Activated CD4-positive, CD25-positive, alpha-beta regulatory T cell treated with anti-CD3 and anti-CD28 coated beads, Interleukin-2, amount 50 U/mL, for 72 hours (primary cell): Measurements from ENCODE around the gene MAL.

Experiments used
- DNase-seq: peaks from one replicate; pipeline ENCODE4 v3.0.0; 2021

The MAL gene

GRCh38 chr2:95025406-95026319, at the start of gene MAL:
Gene MAL (plus strand): TSS chr2:95025708. CDS start chr2:95025793, 85 bp downstream.
- DNase-seq = peak; percentile 72

DNA sequence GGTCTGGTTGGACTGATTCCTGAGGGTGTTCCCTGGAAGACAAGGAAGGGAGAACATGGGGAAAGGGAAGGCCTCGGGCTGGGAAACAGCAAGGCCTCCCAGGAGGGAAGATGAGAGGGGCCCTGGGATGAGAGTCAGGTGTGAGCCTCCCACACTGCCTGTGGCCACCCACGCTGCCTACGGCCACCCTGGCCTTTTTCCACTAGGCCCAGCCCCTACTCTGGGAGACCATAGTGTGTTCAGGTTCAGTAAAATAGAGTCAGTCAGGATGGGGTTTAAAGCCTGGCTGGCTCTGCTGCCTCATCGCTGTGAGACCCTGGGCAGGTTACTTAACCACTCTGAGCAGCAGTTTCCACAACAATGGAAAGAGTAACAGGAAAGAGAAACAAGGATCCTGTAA, 47.7 kb upstream of the MAL start:
- no peak for DNase-seq

GRCh38 chr2:94978917-94979316, 46.6 kb upstream of the MAL start:
- DNase-seq = no peak

DNA sequence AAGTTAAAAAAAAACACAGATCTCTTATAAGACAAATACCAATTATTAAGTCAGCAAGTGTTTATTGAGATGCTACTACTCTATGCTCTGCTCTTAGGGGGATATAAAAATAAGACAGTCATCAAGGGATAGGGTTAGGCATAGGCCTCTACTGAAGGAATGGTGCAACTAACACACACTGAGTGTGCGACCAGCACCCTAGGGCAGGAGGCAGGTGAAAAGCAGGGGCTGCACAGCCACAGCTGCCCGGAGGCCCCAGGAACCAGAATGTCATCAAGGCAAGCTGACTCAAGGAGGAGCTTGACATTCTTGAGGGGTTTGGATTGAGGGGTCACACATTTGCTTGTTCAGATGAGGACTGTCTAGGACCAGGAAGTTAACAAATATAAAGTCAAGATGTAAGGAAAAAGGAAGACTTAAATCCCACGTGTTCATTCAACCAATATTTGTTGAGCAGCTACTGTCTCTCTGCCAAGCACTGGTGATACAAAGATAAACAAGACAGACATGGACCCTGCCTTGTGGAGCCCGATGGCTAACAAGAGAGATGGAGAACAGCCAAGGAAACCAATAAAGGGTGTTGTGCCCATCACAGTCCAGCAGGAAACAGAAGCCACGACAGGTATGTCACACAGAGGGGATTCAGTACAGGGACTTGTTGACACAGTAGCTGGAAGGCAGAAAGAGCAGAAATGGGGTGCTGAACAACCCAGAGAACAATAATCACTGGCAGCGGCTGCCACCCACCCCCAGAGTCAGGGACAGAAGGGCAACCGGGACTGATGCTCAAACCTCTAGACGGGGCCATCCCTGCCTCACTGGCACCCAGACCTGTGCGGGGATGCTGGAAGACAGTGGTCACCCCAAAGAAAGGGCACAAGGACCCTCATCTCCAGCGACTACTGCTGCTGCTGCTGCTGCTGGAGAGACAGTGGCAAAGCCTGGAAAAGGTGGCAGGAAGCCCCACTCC, 45.8 kb upstream of the MAL start:
- DNase-seq = no peak

DNA sequence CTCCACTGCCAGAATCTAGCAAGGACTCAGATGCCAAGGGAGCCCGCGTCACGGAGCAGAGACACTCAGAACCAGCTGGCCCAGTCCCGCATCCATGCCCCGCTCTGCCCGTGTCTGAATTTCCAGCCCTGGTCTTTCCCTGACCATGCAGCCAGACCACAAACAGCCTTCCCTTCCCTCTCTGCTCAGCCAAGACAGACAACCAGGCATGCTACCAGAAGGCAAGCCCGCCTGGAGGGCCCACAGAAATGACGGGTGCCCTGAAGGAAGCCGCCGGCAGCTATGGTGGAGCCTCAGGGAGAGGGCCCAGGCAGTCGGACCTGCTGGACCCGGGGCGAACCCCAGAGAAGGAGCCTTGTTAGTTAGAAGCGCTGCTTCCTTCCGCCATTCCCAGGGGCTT, 45.1 kb upstream of the MAL start:
- no peak for DNase-seq

DNA sequence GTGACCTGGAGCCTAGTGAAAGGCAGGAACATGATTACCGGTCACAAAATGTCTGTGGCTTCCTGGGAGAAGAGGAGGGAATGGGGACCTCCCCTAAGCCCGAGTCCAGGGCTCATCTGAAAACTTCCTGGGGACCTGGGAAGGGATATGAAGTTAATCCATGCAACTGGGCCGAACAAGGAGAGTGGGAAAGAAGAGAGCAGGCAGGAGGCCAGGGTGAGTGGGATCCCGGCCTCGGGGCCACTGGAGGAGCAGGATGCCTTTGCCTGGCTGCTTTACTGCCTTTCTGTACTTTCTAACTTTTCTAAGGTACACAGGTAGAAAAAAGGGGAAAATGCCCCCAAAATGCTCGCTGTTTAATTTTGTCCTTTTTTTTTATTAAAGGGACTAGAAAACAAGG, 43.4 kb upstream of the MAL start:
- no peak for DNase-seq

- no peak for DNase-seq
Measured at GRCh38 chr2:94982675-94983074, 42.8 kb upstream of the MAL start.

DNA sequence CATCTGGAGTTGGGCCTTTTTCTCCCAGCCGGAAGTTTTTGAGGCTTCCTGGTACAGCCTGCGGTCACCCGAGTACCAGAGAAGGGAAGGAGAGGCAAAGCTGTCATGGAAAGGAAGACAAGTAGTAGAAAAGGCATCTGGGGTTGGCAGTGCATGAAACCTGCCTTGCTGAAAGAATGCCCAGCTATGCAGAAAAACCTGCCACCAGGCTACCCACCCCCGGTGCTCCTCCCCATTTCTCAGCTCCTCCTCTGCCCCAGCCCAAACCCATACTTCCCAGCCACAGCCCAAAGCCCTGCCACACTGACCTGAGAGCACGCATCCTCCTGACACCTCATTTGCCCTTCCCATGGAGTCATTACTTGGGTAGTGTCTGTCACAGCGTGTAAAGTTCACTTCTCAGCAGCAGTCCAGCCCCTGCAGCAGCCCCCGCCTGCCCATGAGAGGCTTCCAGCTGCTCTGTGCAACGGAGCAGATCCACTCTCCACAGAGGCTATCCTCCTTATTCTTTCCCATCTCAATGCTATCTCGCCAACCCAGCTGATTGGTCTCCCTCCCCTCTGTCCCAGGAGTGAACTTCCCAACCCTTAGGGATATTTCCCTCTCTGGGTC, 40.4 kb upstream of the MAL start:
- DNase-seq = no peak

DNA sequence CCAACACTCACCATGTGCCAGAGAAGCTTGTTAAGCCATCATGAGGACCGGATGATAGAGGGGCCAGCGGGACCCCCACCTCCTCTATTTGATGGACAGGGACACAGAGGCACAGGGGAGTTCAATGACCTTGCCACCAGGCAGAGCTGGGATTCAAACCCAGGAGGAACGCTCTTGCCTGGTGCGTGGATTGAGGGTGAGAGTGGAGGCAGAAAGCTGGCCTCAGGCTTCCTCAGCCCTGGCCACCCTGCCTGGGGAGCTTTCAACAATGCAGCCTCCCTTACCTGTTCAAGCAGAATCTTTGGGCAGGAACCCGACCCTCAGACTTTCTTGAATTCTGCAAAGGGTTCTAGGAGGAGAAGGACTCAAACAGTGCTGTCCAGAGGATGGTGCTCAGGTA, 39.9 kb upstream of the MAL start:
- DNase-seq = no peak

- no peak for DNase-seq
Measured at GRCh38 chr2:94986392-94986963, 39.0 kb upstream of the MAL start.

DNA sequence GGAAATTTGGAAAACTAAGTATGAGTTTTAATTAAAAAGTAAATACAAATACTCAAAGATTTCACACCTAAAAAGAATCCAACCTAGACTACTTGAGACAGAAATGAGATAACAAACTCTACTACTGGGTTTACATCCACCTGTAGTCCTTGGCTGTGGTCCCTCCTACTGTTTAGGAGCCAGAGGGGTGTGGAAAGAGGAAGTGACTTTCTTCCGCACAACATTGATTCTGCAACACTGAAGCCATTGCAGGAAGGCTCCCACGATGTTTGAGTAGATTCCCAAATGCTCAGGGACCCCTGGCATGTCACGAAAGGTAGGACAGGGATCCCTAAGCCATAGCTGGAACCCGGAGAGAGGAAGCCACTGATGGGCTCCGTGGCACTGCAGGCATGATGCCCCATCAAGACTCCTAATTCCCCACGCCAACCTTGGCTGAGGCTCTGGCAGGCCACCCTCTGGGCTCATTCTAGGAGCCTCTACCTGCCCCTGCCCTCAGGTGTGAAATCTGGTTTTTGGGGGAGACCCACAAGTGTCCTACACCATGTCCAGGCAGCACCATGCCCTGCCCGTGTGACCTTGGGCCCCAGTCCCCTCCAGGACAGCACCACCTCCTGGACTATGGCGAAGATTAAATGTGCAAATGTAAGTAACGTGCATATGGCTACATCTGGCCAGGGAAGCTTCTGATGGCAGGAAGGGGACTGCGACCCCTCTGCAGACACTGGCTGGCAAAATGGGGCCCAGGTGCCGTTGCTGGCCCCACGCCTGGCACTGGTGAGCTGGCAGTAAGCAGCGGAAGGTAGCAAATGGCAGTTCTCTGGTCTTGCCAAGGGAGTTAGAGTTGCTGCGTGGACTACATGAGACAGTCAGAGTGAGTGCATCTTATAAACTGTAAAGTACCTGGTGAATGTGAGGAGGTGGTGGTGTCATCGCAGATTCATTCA, 38.2 kb upstream of the MAL start:
- DNase-seq = no peak

DNA sequence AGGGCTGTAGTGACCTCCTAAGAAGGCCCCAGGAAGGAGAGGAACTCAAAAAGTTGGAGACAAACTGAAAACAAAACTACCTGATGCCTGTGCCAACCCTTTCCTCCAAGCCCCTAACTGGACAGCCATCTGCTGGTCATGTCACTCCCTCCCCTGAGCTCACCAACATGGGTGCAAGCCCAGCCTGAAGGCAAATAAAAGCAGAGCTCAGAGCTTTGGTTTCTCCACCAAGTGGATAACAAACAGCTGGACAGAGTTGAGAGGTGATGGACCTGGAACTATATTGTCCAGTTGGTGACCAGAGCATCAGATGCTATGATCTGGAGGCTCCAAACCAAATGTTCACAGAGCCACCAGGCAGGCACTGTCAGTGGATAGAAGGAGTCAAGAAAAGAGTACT, 34.6 kb upstream of the MAL start:
- no peak for DNase-seq

DNA sequence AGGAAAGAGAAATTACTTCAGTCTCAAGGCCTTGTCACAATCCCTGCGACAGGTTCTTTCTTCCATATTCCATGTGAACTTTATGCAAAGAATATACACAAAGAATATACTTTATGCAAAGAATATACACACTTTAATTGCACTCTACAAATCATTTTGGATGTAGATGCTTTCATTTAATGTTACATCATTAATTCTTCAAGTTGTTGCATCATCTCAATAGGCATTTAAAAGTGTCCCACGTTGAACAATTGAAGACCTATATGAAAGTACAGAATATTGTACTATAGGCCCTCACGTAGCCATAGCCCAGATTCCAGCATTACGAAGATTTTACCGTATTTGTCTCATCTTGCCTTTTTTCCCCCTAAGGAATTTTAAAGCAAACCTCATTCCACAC, 33.1 kb upstream of the MAL start:
- no peak for DNase-seq

DNA sequence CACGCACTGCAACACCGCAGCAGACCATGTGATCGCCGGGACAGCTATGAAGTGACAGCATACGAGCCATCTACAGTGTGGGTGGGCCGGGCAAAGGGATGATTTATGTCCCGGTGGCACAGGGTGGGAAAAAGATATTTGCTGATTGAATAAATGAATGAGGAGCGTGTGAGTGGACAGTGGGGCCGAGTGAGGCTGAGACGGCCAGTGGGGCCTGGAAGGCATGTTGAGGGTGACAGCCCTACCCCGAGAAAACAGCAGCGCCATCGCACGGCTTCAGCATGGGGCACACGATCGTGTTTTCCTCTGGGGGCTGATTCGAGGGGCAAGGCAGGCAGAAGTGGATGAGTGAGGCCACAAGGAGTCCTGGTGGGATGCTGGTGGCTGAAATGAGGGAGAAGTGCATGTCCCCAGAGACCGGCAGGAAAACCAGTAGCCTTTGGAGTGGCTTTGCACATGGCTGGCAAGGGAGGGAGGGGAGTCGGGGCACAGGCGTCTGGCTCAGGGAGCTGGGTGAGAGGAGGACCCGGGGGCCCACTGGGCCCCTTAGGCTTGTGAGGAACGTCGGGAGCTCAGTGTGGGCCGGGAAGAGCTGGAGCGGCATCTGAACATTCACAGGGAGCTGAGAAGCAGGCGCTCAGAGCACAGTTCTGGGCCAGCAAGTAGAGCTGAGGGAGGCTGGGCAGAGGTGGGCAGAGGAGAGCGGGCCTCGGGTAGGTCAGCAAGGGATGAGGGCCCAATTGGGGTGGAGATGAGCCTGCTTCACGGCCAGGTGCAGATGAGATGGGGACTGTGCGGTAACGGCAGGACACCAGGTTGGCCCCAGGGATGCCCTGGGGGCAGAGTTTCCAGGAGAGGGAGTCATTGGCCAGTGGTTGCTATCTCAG, 32.1 kb upstream of the MAL start:
- no peak for DNase-seq

- DNase-seq = no peak
Measured at GRCh38 chr2:94994063-94994913, 31.2 kb upstream of the MAL start.

GRCh38 chr2:94994914-94995552, 30.5 kb upstream of the MAL start:
- no peak for DNase-seq

GRCh38 chr2:94995553-94996304, 29.8 kb upstream of the MAL start:
- DNase-seq = no peak
